PC-3 (cell line): ENCODE results near the gene MOK. TPM values are rescaled to one million over a fixed set of nuclear protein-coding genes. Genes with fewer than 3 reads are reported as not detected.
"Not testable (repeated sequence)": the region's sequence is repeated elsewhere in the genome, so short reads cannot be mapped to it uniquely, and the experiment has no call there.

Experiments used
- ATAC-seq: fragments of 200-7000 bp; cut with Tn5 transposase; 2 replicates; pipeline ENCODE4 v1.9.1; 2020; ENCODE audit warnings: mild to moderate bottlenecking, moderate library complexity
- BruUV-seq: library from RNA; stranded (reverse); fragments of 400-500 nt; replicated peaks from 2 replicates; lab custom pipeline; 2021; lab: Mats Ljungman, UMichigan
- CTCF ChIA-PET: fragments of 300-600 bp; sonication (Branson Sonifier 250); formaldehyde crosslinking; loops from one replicate; lab custom pipeline; 2022; ENCODE audit warnings: antibody characterized with exemption; lab: Charles Lee
- POLR2A ChIA-PET: fragments of 300-600 bp; sonication (Branson Sonifier 250); formaldehyde crosslinking; loops from one replicate; lab custom pipeline; 2022; ENCODE audit warnings: antibody characterized with exemption; ENCODE audit not compliant: unreplicated experiment; lab: Charles Lee
- DNase-seq: peaks from one replicate; pipeline ENCODE4 v3.0.0-alpha.2; 2015
- H2AFZ ChIP-seq: fragments of 300-600 bp; sonication (generic); 2 replicates; pipeline ENCODE4 v1.6.0; 2016; ENCODE audit warnings: antibody characterized with exemption, low read length
- H3F3A ChIP-seq: fragments of 300-600 bp; sonication (generic); one replicate; pipeline ENCODE4 v1.6.0; 2017; ENCODE audit warnings: antibody characterized with exemption, low read length, control low read depth, mild to moderate bottlenecking; ENCODE audit not compliant: unreplicated experiment
- H3K27ac ChIP-seq: fragments of 300-600 bp; sonication (generic); 2 replicates; pipeline ENCODE4 v1.5.1; 2016; ENCODE audit warnings: mild to moderate bottlenecking, low read length
- H3K27me3 ChIP-seq: fragments of 300-600 bp; sonication (generic); 2 replicates; pipeline ENCODE4 v1.6.1; 2016; ENCODE audit warnings: low read length, mixed read lengths
- H3K36me3 ChIP-seq: fragments of 300-600 bp; sonication (generic); 2 replicates; pipeline ENCODE4 v1.6.1; 2016; ENCODE audit warnings: low read depth, mixed run types, low read length, mixed read lengths
- H3K4me1 ChIP-seq: fragments of 300-600 bp; sonication (generic); 2 replicates; pipeline ENCODE4 v1.5.1; 2016; ENCODE audit warnings: low read length; ENCODE audit not compliant: insufficient read depth
- H3K4me2 ChIP-seq: fragments of 300-600 bp; sonication (generic); 2 replicates; pipeline ENCODE4 v1.6.0; 2016; ENCODE audit warnings: low read length
- H3K4me3 ChIP-seq: fragments of 300-600 bp; sonication (generic); 2 replicates; pipeline ENCODE4 v1.5.1; 2016; ENCODE audit warnings: mild to moderate bottlenecking, low read length, mixed read lengths
- H3K79me2 ChIP-seq: fragments of 300-600 bp; sonication (generic); 2 replicates; pipeline ENCODE4 v1.6.1; 2017; ENCODE audit warnings: low read length, mixed read lengths
- H3K9ac ChIP-seq: fragments of 300-600 bp; sonication (generic); 2 replicates; pipeline ENCODE4 v1.6.0; 2016; ENCODE audit warnings: mild to moderate bottlenecking, low read length
- H3K9me2 ChIP-seq: fragments of 300-600 bp; sonication (generic); replicated peaks from 2 replicates; pipeline ENCODE4 v1.6.1; 2016; ENCODE audit warnings: mixed run types, low read length, mixed read lengths
- H3K9me3 ChIP-seq: fragments of 300-600 bp; sonication (generic); 2 replicates; pipeline ENCODE4 v1.6.1; 2016; ENCODE audit warnings: low read length, mixed read lengths
- H4K20me1 ChIP-seq: fragments of 300-600 bp; sonication (generic); 2 replicates; pipeline ENCODE4 v1.6.1; 2016; ENCODE audit warnings: low read length, mixed read lengths
- CTCF ChIP-seq: fragments of 300-600 bp; sonication (generic); conservative IDR thresholded peaks from 2 replicates; pipeline ENCODE4 v1.5.1; 2017; ENCODE audit warnings: antibody characterized with exemption, low read depth, mild to moderate bottlenecking, low read length
- EZH2 ChIP-seq: fragments of 300-600 bp; sonication (generic); IDR thresholded peaks from one replicate; pipeline ENCODE4 v1.6.1; 2017; ENCODE audit warnings: antibody characterized with exemption, mild to moderate bottlenecking, low read length; ENCODE audit not compliant: unreplicated experiment
- EZH2phosphoT487 ChIP-seq: fragments of 300-600 bp; sonication (generic); IDR thresholded peaks from 2 replicates; pipeline ENCODE4 v1.6.1; 2018; ENCODE audit warnings: mild to moderate bottlenecking, antibody characterized with exemption, low read length, borderline replicate concordance
- intact Hi-C: fragments of 100-400 bp; cut with micrococcal nuclease; formaldehyde crosslinking; loops from 2 replicates; pipeline ENCODE4 v1.9.0; 2023
- total RNA-seq: library from RNA; depleted of rRNA; stranded (reverse); fragments of >200 nt; gene quantifications from 2 replicates; pipeline ENCODE4 v1.2.3, GENCODE V29; 2014

The MOK gene
- total RNA-seq, 1 experiment from 2014 or later, result 108 TPM

GRCh38 chr14:102246071-102246470 is 58.9 kb downstream of the MOK start:
- Histone ChIP-seq H3K4me1 (no peaks in the 10 kb centered on the region), H3K27me3 (no peaks in the 10 kb centered on the region), H3K9ac (no peak overlapping the region), H2AFZ (no peak overlapping the region), H3K36me3 (peaks cover 31% of the 10 kb centered on the region), H3K4me3 (no peak overlapping the region), H3F3A (no peaks in the 10 kb centered on the region), H3K79me2 (no peaks in the 10 kb centered on the region), H3K4me2 (no peak overlapping the region), H3K9me3 (no peaks in the 10 kb centered on the region), H4K20me1 (no peaks in the 10 kb centered on the region), H3K27ac (no peak overlapping the region), H3K9me2 (no peaks in the 10 kb centered on the region)
- POLR2A ChIA-PET, result no interaction called here
- TF ChIP-seq EZH2phosphoT487 (no peak), CTCF (no peak), EZH2 (no peak)
- no TSS peak for BruUV-seq
- intact Hi-C loops, result no loop called here
- no peak for DNase-seq
- CTCF ChIA-PET, result no interaction called here
- no peak for ATAC-seq

- POLR2A ChIA-PET, H3K79me2 ChIP-seq, H3K9me2 ChIP-seq, H3F3A ChIP-seq, intact Hi-C loops, H3K9me3 ChIP-seq, CTCF ChIA-PET, DNase-seq, BruUV-seq, H4K20me1 ChIP-seq, ATAC-seq, H3K27me3 ChIP-seq, H2AFZ ChIP-seq, H3K4me3 ChIP-seq, H3K4me2 ChIP-seq, H3K4me1 ChIP-seq, H3K9ac ChIP-seq, H3K27ac ChIP-seq: not testable (repeated sequence)
- peaks cover 15% of the 10 kb centered on the region for H3K36me3 ChIP-seq
These were observed 61.2 kb downstream of the MOK start for GRCh38 chr14:102243795-102244194.

GRCh38 chr14:102241147-102241546 is 63.8 kb downstream of the MOK start:
- Histone ChIP-seq H3K9me3 (no peaks in the 10 kb centered on the region), H3K9me2 (no peaks in the 10 kb centered on the region), H4K20me1 (no peaks in the 10 kb centered on the region), H2AFZ (no peak overlapping the region), H3K27me3 (no peaks in the 10 kb centered on the region), H3K36me3 (peaks cover 3% of the 10 kb centered on the region), H3K27ac (no peak overlapping the region), H3K9ac (no peak overlapping the region), H3K4me1 (no peaks in the 10 kb centered on the region), H3K4me3 (no peak overlapping the region), H3K4me2 (no peak overlapping the region), H3K79me2 (peaks cover 10% of the 10 kb centered on the region; the same call in 1 of the 2 replicates), H3F3A (no peaks in the 10 kb centered on the region)
- intact Hi-C loops, result no loop called here
- no peak for ATAC-seq
- ChIA-PET CTCF (no interaction called here), POLR2A (no interaction called here)
- TF ChIP-seq EZH2phosphoT487, result no peak
- TF ChIP-seq CTCF, result no peak
- TF ChIP-seq EZH2, result no peak
- no TSS peak for BruUV-seq
- no peak for DNase-seq

- H3K27me3 ChIP-seq, H4K20me1 ChIP-seq, H3K9ac ChIP-seq, DNase-seq, BruUV-seq, CTCF ChIA-PET, POLR2A ChIA-PET, H3K4me3 ChIP-seq, H3F3A ChIP-seq, H3K9me2 ChIP-seq, H3K27ac ChIP-seq, H3K36me3 ChIP-seq, H3K4me1 ChIP-seq, intact Hi-C loops, ATAC-seq, H2AFZ ChIP-seq, H3K4me2 ChIP-seq, H3K9me3 ChIP-seq: not testable (repeated sequence)
- H3K79me2 ChIP-seq, result peaks cover 10% of the 10 kb centered on the region; the same call in 1 of the 2 replicates
These were observed 64.5 kb downstream of the MOK start for GRCh38 chr14:102240481-102240880.
